ENCODE data around the gene CFL1. TPM values are rescaled to one million over a fixed set of nuclear protein-coding genes. Genes with fewer than 3 reads are reported as not detected.
A peak's percentile ranks its signal among the peaks of the same experiment; 100 is the strongest.

Gene CFL1
- polyA plus RNA-seq, 3 donors: 739 to 933 (median 787) TPM

- DNase-seq: no peak
Measured at GRCh38 chr11:65861533-65862183, 3.7 kb upstream of the CFL1 start.

- DNase-seq: no peak
Measured at GRCh38 chr11:65861165-65861505, 3.2 kb upstream of the CFL1 start.

- DNase-seq: peak; percentile 98
Measured at GRCh38 chr11:65860278-65861164, 2.5 kb upstream of the CFL1 start, which contains the start of gene MUS81. MUS81 (plus strand) TSS chr11:65860433; CDS start chr11:65860754, 321 bp downstream.

GRCh38 chr11:65859812-65860277 is 1.9 kb upstream of the CFL1 start:
- DNase-seq: no peak

- peak; percentile 99 for DNase-seq
Measured at GRCh38 chr11:65859095-65859811, 1.3 kb upstream of the CFL1 start.

- no peak for DNase-seq
Measured at GRCh38 chr11:65858681-65859087, 704 bp upstream of the CFL1 start.

- no peak for DNase-seq
Measured at GRCh38 chr11:65857500-65857852, 504 bp downstream of the CFL1 start.

- DNase-seq: peak; percentile 45
Measured at GRCh38 chr11:65856689-65857499, 1.1 kb downstream of the CFL1 start.

- DNase-seq: no peak
Measured at GRCh38 chr11:65855927-65856363, 2.0 kb downstream of the CFL1 start.

- no peak for DNase-seq
Measured at GRCh38 chr11:65854852-65855837, 2.8 kb downstream of the CFL1 start.

- no peak for DNase-seq
Measured at GRCh38 chr11:65854161-65854592, 3.8 kb downstream of the CFL1 start.

GRCh38 chr11:65853246-65853979 is 4.6 kb downstream of the CFL1 start:
- DNase-seq: no peak

GRCh38 chr11:65852508-65853245 is 5.3 kb downstream of the CFL1 start:
- no peak for DNase-seq

- DNase-seq: no peak
Measured at GRCh38 chr11:65851811-65852507, 6.0 kb downstream of the CFL1 start.

- DNase-seq: no peak
Measured at GRCh38 chr11:65851083-65851579, 6.8 kb downstream of the CFL1 start.

- DNase-seq: no peak
Measured at GRCh38 chr11:65850217-65851082, 7.5 kb downstream of the CFL1 start.

- DNase-seq: no peak
Measured at GRCh38 chr11:65849771-65850216, 8.2 kb downstream of the CFL1 start.

All from renal pelvis (tissue), 4 donors.